GM12892 (cell line): ENCODE results near the gene AQP12A.
A peak's percentile ranks its signal among the peaks of the same experiment; 100 is the strongest.
"Not testable (repeated sequence)": the region's sequence is repeated elsewhere in the genome, so short reads cannot be mapped to it uniquely, and the experiment has no call there.

Experiments used
- DNase-seq: peaks from one replicate; pipeline ENCODE4 v3.0.0; 2011; ENCODE audit not compliant: insufficient read length
- FAIRE-seq: peaks from 2 replicates; lab custom pipeline; 2011; peaks lifted over from hg19 to GRCh38; lab: Jason Lieb, UNC
- POLR2A ChIP-seq: IDR thresholded peaks from 2 replicates; pipeline ENCODE4 v1.6.1; 2011; ENCODE audit warnings: low read depth, low read length, control low read depth
- POLR2AphosphoS5 ChIP-seq: IDR thresholded peaks from 2 replicates; pipeline ENCODE4 v1.6.1; 2011; ENCODE audit warnings: low read depth, low read length, control low read depth
- TAF1 ChIP-seq: IDR thresholded peaks from 2 replicates; pipeline ENCODE4 v1.6.1; 2011; ENCODE audit warnings: low read depth, mild to moderate bottlenecking, control low read depth, low read length, borderline replicate concordance

AQP12A gene

DNA sequence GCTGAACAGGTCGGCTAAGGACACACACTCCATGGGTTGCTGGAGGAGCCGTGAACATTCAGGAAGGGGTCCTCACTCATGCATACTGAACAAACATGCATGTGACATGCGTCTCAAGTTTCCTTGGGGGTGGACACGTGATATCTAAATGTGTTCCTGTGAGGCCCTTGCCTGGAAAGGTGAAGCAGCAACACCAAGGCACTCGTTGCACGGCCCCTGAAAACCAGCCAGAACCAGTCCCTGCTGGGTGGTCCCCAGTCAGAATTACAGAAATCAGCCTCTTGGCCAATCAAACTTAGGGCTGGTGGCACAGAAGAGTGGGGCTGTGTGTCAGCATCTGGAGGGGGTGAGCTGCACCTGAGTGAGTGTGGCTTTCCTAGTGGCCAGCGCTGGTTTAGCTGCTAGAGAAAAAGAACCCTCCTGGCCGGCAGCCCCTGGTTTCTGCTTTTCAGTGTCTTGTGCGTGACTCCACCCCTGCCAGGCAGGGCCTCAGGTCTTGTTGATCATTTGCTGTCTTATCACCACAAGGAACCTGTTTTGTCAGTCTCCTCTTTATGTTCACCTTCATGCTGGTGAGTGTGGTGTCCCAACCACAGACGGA is 5.8 kb upstream of the AQP12A start:
- TF ChIP-seq TAF1 (no peak), POLR2AphosphoS5 (no peak), POLR2A (no peak)
- DNase-seq (peak; percentile 36), FAIRE-seq (no peak)

GRCh38 chr2:240686460-240686859 is 5.2 kb upstream of the AQP12A start:
- TF ChIP-seq TAF1, result no peak
- no peak for TF ChIP-seq POLR2AphosphoS5
- no peak for TF ChIP-seq POLR2A
- DNase-seq (no peak), FAIRE-seq (no peak)

DNA sequence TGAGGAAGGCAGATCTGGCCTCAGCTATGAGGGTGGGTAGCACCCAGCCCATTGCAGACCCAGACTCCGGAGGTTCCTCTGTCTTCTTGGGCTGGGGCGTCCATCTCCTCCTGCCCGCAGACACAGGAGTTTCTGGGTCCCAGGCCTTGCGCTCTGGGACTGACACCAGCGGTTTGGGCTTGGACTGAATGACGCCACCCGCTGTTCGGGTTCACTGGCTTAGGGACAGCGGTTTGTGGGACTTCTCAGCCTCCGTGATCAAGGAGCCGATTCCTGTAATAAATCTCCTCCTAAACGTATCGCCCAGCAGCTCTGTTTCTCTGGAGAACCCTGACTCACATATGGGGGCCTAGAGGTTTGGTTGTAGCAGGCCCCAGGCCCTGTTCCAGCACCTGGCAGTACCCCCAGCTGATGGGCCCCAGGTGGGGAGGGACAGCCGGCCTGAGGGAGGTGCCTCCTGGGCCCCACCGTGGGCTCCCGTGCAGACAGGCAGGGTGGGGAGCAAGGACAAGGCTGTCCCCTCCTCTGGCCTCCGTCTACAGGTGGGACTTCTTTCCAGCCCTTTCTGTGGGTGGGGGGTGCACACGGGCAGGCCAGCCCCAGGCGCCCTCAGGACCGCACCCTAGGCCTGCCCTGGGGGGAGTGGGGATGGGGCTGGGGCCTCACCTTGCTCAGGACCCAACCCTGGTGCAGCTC is 4.5 kb upstream of the AQP12A start:
- DNase-seq (no peak), FAIRE-seq (no peak)
- TF ChIP-seq POLR2A (no peak), TAF1 (no peak), POLR2AphosphoS5 (no peak)

DNA sequence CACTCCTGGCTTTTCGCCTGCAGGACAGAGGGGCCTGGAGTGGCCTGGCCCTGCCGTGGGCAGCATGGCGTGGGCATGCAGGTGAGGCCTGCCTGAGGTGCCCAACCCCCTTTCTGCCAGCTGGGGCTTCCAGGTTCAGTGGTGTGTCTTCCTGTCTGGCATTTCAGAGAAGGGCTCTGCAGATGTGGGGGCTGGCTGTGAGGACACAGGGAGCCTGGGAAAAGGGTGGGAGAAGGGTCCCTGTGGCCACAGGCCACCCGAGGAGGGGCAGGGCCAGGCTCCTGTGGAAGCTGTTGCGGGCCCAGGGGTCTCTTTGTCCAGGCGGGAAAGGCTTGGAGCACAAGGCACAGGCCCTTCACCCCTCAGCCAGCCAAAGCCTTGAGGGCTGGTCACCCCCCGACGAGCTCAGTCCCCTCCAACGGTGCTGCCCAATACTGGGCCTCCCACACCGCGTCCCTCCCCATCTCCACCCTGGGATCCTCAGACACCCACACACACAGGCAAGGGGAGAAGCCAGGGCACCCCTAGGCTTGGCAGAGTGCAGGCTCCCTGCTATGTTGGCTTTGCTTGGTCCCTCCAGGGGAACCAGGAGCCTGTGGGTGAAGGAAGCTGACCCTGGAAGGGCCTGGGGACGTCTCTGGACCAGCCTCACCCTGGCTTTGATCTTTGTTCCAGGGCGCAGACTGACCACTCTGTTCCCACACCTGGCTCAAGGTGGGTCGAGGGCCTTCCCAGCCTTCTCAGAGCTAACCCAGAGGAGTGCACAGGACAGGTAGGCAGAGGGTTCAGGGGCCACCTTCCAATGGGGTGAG is 3.7 kb upstream of the AQP12A start:
- DNase-seq, result no peak

DNA sequence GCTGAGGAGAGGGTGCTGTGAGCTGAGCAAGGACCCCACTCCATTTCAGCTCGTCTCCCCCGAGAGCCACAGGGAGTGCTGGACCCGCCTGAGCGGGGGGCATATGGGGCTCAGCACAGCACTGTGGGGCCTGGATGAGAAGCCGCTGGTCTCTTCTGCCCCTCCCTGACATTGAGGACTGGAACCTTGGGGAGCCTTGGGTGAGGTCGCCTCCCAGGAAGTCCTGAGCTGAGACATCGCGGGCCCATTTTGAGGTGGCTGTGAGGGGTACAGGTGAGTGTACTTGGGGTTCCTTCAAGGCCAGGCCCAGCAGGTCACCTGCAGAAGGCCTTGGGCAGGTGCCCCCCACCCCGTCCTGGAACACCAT is 3.1 kb upstream of the AQP12A start:
- no peak for FAIRE-seq

More for the DNA sequence above, 3.7 kb upstream of the AQP12A start:
- no peak for FAIRE-seq
- TF ChIP-seq POLR2AphosphoS5 (no peak), POLR2A (no peak), TAF1 (no peak)

GRCh38 chr2:240689975-240690374 is 1.7 kb upstream of the AQP12A start:
- DNase-seq (no peak), FAIRE-seq (no peak)
- no peak for TF ChIP-seq POLR2A
- no peak for TF ChIP-seq TAF1
- no peak for TF ChIP-seq POLR2AphosphoS5

More for the DNA sequence above, 3.1 kb upstream of the AQP12A start:
- TF ChIP-seq TAF1 (no peak), POLR2AphosphoS5 (no peak)
- DNase-seq, result no peak

DNA sequence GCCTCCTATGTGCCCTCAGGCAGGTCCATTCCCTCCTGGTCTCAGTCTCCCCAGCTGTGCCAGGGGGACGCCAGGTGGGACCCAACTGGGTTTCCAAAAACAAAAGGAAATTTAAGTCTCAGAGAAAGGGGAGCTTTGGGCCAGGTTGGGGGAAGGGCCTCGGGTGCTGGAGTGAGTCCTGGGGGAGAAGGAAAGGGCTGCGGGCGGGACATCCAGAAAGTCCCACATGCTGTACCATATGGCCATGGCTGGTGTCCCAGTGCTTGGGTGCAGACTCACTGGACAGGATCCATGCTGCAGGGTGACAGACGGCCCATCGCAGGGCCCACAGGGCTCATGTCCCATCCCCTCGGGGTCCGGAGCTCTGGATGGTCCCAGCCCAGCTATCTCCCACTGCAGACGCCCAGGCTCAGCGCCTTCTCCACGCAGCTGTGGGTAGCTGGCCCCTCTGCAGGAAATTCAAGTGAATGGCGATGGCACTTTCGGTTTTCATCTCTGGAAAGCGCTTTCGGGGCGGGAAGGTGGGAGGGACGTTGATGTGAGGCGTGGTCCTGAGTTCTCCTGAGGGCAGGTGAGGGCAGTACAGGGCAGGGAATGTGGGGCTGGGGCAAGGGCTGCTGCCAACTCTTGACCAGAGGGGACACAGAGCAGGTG is 1.1 kb upstream of the AQP12A start:
- FAIRE-seq, result peak; percentile 71
- not testable (repeated sequence) for DNase-seq

DNA sequence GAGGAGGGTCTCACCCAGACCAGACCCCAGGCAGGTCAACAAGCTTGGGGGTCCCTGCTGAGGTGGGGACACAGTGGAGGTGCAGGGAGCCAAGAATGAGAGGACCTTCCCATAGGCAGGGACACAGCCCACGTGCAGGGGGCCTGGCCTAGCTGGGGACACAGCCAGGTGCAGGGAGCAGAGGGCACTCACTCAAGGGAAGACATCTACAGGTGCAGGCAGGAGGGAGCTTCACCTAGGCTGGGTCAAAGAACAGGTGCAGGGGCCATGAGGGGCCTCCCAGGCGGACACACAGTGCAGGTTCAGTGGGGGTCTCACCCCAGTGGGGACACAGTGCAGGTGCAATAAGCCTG is 615 bp upstream of the AQP12A start:
- DNase-seq, FAIRE-seq: not testable (repeated sequence)

- DNase-seq, FAIRE-seq: not testable (repeated sequence)
These were observed 1.2 kb downstream of the AQP12A start for GRCh38 chr2:240692583-240693561.

DNA sequence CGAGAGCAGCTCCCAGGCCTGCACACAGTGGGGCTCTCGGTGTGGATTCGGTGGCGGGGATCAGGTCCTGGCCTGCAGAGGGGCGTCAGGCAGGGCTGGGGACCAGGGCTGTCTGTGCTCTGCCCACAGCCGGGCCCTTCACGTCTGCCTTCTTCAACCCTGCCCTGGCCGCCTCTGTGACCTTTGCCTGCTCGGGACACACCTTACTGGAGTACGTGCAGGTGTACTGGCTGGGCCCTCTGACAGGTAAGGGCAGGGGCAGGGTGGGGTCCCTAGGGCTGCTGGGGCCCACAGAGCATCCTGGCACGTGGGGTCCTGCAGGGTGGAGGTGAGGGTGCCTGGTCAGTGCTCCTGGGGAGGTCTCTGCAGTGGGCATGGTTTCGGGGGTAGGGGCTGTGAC is 2.6 kb downstream of the AQP12A start:
- not testable (repeated sequence) for FAIRE-seq, DNase-seq

DNA sequence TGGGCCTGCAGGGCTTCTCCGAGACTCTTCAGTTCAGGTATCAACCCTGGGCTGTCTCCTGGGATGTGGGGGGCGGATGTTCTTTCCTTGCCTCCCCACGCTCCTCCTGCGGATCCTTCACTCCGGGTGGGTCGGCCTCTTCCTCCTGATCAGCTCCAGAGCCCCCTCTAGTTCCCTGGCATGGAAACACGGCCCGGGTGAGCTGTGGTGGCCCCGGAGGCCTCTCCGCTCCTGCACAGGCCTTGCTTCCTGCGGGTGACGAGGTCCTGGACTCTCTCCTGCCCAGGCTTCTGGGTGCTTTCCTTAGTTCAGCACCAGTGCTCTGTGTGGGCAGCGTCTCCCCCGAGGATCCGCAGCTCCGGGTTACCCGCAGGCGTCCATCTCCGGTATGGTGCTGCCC is 3.9 kb downstream of the AQP12A start:
- not testable (repeated sequence) for DNase-seq, FAIRE-seq

GRCh38 chr2:240696469-240696868 is 4.8 kb downstream of the AQP12A start:
- not testable (repeated sequence) for DNase-seq
- FAIRE-seq, result peak; percentile 27

DNA sequence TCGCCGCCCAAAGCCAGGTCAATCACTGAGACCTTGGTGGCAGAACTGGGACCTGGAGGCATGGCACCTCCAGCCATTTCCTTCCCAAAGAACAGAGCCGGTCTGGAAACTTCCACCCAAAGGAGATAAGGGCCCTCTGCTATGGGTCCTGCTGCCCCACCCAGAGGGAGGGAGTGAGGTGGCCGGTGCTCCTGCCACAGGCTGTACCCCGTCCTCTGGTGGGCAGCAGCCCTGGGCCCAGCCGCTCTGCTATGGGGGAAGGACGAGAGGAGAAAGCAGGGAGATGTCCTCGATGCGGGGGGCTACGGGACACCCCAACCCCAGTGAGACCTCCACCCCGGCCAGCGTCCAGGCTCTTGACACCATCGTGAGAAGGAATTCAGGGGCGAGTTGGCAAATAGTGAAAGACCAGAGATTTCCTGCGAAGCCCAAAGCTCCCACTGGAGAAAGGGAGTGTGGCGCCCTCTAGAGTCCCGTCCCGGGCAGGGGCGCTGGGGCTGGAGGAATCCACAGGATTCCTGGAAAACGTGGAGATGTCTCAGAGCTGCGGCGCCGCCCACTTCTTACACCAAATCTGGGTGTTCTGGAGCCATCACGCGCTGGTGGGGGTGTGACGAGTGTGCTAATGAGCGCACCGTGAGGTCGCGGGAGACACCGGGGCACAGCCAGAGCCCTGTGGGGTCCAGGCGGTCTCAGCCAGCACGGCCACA is 7.3 kb downstream of the AQP12A start:
- not testable (repeated sequence) for DNase-seq, FAIRE-seq

DNA sequence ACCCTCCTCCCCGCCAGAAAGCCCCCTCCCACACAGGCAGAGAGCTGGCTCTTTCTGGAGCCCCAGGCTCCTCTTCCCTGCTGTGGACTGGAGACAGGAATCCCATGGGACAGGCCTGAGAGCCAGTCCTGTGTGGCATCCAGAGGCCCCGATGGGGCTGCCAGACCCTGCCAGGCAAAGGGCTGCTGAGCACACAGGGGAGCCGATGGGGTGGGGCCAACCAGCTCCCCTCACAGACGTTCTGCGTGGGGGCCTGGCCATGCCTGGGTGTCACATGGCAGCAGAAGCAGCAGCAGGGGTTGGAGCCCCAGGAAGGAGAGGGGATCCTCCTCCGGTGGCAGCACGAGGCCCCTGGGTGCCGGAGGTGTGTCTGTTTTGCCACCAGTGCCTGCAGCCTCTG is 8.2 kb downstream of the AQP12A start:
- not testable (repeated sequence) for DNase-seq
- FAIRE-seq, result peak; percentile 74

GRCh38 chr2:240700616-240701015 is 8.9 kb downstream of the AQP12A start:
- not testable (repeated sequence) for DNase-seq

More at GRCh38 chr2:240700616-240701015, 8.9 kb downstream of the AQP12A start:
- FAIRE-seq, result not testable (repeated sequence)
